Measurements from ENCODE around the gene WRAP53.

The WRAP53 gene

DNA sequence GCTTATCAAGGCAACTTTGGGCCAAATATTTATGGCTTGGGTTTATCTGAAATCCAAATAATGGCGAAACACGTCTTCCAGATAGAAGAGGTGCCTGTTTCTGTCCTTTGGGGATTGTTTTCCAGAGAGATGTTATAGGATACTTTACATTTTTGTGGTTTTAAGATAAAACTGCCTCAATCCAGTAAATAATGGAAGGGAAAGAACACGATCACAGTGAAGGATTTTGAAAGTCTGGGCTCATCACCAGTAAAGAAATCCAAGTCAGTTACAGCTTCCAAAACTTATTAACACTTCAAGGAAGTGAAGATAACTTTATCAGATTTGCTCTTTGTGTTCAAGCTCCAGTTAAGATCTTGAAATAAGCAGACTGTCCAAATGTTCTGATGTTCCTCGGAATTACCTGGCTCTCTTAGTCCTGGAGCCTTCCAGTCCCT, 59.4 kb downstream of the WRAP53 start:
- no peak for DNase-seq

DNA sequence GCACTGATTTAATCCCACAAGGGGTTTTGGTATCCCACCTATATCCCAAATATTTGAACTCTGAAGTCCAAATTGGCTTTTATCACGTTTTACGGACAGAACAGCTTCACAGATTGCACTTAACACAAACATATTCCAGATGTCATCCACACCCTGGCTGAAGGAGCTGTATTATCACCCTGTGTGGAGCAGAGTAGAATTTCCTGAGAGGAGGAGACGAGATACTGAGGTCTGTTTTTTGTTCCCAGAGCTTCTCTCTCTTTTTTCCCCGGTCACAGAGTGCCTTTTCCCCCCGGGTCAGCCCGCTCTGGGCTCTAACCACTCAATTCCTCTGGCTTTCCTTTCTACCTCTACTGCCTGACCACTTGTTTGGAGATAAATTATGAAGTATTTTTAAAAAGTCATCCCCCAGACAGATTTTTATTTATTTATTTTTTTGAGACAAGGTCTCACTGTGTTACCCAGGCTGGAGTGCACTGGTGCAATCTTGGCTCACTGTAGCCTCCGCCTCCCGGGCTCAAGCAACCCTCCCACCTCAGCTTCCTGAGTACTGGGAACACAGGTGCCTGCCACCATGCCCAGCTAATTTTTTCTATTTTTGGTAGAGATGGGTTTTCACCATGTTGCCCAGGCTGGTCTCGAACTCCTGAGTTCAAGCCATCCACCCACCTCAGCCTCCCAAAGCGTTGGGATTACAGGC, 59.9 kb downstream of the WRAP53 start:
- DNase-seq: no peak

DNA sequence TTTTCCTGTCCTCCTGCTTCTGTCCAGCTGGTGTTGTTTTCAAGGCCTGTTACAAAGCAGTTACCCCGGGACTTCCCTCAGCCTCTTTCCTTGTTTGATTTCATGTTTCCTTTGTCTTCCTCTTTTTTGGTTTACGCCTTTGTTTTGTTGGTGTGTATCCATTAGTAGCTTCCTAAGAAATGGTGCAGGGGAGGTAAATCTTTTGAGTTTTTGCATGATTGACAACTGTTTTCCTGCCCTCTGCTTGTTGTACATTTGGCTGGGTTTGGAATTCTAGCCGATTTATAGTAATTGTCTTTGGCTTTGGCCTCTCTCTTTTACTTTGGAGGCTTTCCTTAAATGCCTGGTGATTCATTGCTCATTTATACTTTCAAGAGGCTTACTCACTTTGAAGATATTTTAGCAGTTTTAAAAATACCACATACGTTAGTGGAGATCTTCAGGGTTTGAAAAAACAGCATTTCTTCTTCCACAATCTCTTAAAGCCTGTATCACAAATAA, 62.1 kb downstream of the WRAP53 start:
- no peak for DNase-seq

Data from NCI-H1417 (cell line).